Heart right ventricle (tissue), 16 donors: ENCODE data around the gene CLMP. TPM values are rescaled to one million over a fixed set of nuclear protein-coding genes. Genes with fewer than 3 reads are reported as not detected.

Experiments used
- ATAC-seq, 8 donors: fragments of 200-7000 bp; cut with Tn5 transposase; one replicate each; pipeline ENCODE4 v1.9.1; 2020; ENCODE audit warnings: mild to moderate bottlenecking in 8 of 8, moderate library complexity in 8 of 8, moderate number of reproducible peaks in 1 of 8
- DNase-seq, 2 donors: peaks; one replicate each; pipeline ENCODE4 v3.0.0-alpha.2; 2020
- H3K27ac ChIP-seq, 10 donors: fragments of 200-600 bp; sonication (generic) in 2 of 10; one replicate each; pipeline versions ENCODE4 v1.5.0 to v1.8.0; 2020 to 2022; ENCODE audit warnings: mild to moderate bottlenecking in 3 of 10
- H3K27me3 ChIP-seq, 7 donors: fragments of 200-600 bp; one replicate each; pipeline ENCODE4 v1.8.0; 2021 to 2022; ENCODE audit warnings: mild to moderate bottlenecking in 2 of 7
- H3K36me3 ChIP-seq, 9 donors: fragments of 200-600 bp; sonication (generic) in 1 of 9; one replicate each; pipeline versions ENCODE4 v1.5.0 to v1.8.0; 2020 to 2022; ENCODE audit warnings: mild to moderate bottlenecking in 2 of 9
- H3K4me1 ChIP-seq, 9 donors: fragments of 200-600 bp; sonication (generic) in 1 of 9; one replicate each; pipeline versions ENCODE4 v1.5.0 to v1.8.0; 2020 to 2022; ENCODE audit warnings: mild to moderate bottlenecking in 4 of 9
- H3K4me3 ChIP-seq, 10 donors: fragments of 200-600 bp; sonication (generic) in 2 of 10; one replicate each; pipeline versions ENCODE4 v1.5.0 to v1.8.0; 2020 to 2022; ENCODE audit warnings: mild to moderate bottlenecking in 7 of 10, moderate library complexity in 2 of 10
- H3K9me3 ChIP-seq, 11 donors: fragments of 200-600 bp in 10 of 11; sonication (generic) in 2 of 11; one replicate each; pipeline versions ENCODE4 v1.5.0 to v1.8.0; 2013 to 2022; ENCODE audit warnings: mild to moderate bottlenecking in 2 of 11, control low read depth in 1 of 11, moderate library complexity in 1 of 11
- CTCF ChIP-seq, 9 donors: fragments of 200-600 bp; sonication (generic) in 2 of 9; IDR thresholded peaks; one replicate each; pipeline versions ENCODE4 v1.5.0 to v1.8.0; 2021 to 2022; ENCODE audit warnings: antibody characterized with exemption in 9 of 9, mild to moderate bottlenecking in 5 of 9, moderate library complexity in 1 of 9
- WGBS, 2 donors: extraction: QIAGEN DNeasy Blood & Tissue Kit; methylation state at CpG; one replicate each; pipeline ENCODE4 v1.1.7; 2013; ENCODE audit warnings: inconsistent platforms in 1 of 2; 5-methylcytosine and 5-hydroxymethylcytosine counted together
- intact Hi-C, 10 donors: fragments of 100-400 bp; cut with DNase I; formaldehyde crosslinking; loops; one replicate each; pipeline versions ENCODE4 v1.11.1 to v1.14.2; 2022
- polyA plus RNA-seq, 2 donors: library from polyadenylated mRNA; stranded (reverse); fragments of 200-250 nt; gene quantifications; one replicate each; pipeline ENCODE4 v1.2.3, GENCODE V29; 2013
- total RNA-seq, 10 donors: library from RNA; stranded (reverse); fragmentation: NEBNext Ultra II Directional in 3 of 10; extraction: Animal tissue kit (Norgen Biotek cat#: 25700) in 3 of 10; gene quantifications; one replicate each; pipeline versions ENCODE4 v1.2.1 to v1.2.4, GENCODE V29; 2021 to 2023
- donor health status: Arrhythmogenic right ventricular cardiomyopathy.
- donor health status: ischemic (EF 13 %, LVEDD 7.1; RV severe dilation, severe dysfunction).
- donor health status: healthy with polysubstance abuse.
- donor health status: DM: no; HTN: yes; CAD: no.
- donor health status: DM: no; HTN: no; CAD: no.
- donor health status: ischemic (EF 25% LVEDD 6.9; RV normal size, moderate dysfunction).
- donor health status: ischemic (EF 25% LVEDD 5.7; RV mildly dilated, moderate dysfunction).
- donor health status: healthy.
- donor health status: DM: yes; HTN: yes; CAD: no.
- donor health status: Ischemic cardiomyopathy.
- donor health status: ischemic (EF 35%, LVEDD 5.7; RV mildly dilated, moderate dysfunction).
- donor health status: nonischemic (EF 11% LVEDD 7.7; RV severe dilation, severe dysfunction).
- donor health status: DM: yes; HTN: yes; CAD: no.
- donor health status: PGD.
- donor health status: ischemic (EF 29% LVEDD 5.4; RV normal size, mild dysfunction).
- donor health status: nonischemic (EF 23%, LVEDD 6.1; RV moderate dilation, normal function).

CLMP gene
- total and polyA plus RNA-seq, 12 donors = 1.9 to 16.9 (median 5.2) TPM

- 98 to 100% methylated on average over 1 of the region's 1 CpG for WGBS, 2 donors
- Histone ChIP-seq H3K4me3 (no peak overlapping the region), H3K36me3 (no peaks in the 10 kb centered on the region), H3K4me1 (peaks cover 0 to 27% (median 5%) of the 10 kb centered on the region in 9 donors), H3K27ac (no peak overlapping the region), H3K27me3 (peaks cover 0 to 43% (median 3%) of the 10 kb centered on the region in 7 donors), H3K9me3 (no peaks in the 10 kb centered on the region)
- intact Hi-C loops = loop anchor here in 1 of 10 donors (10.0 kb wide), 1 partner anchor 57 kb away; no protein-coding TSS in a partner anchor
- no peak for TF ChIP-seq CTCF (IDR thresholded peaks at IDR 0.05)
- no peak for DNase-seq
- no peak for ATAC-seq
These were observed 16.9 kb downstream of the CLMP start for GRCh38 chr11:123178186-123178585.

GRCh38 chr11:123176785-123177184 is 18.3 kb downstream of the CLMP start:
- Histone ChIP-seq H3K27me3 (peaks cover 0 to 43% (median 3%) of the 10 kb centered on the region in 7 donors), H3K9me3 (no peaks in the 10 kb centered on the region), H3K4me1 (peaks cover 0 to 27% (median 5%) of the 10 kb centered on the region in 9 donors), H3K27ac (no peak overlapping the region), H3K4me3 (no peak overlapping the region), H3K36me3 (no peaks in the 10 kb centered on the region)
- WGBS, 2 donors = 93 to 96% methylated on average over 2 of the region's 2 CpGs
- DNase-seq = no peak
- no peak for TF ChIP-seq CTCF (IDR thresholded peaks at IDR 0.05)
- intact Hi-C loops = loop anchor here in 1 of 10 donors (10.0 kb wide), 1 partner anchor 58 kb away; no protein-coding TSS in a partner anchor
- ATAC-seq = no peak

GRCh38 chr11:123174196-123175183 is 20.6 kb downstream of the CLMP start:
- TF ChIP-seq CTCF (IDR thresholded peaks at IDR 0.05) = no peak
- H3K4me3 ChIP-seq = no peak overlapping the region
- H3K27ac ChIP-seq = peak overlapping the region in 4 of 10 donors; percentile 4 to 69 (median 20)
- no peaks in the 10 kb centered on the region for H3K36me3 ChIP-seq
- no peak for DNase-seq
- peaks cover 0 to 34% (median 3%) of the 10 kb centered on the region in 7 donors for H3K27me3 ChIP-seq
- intact Hi-C loops = loop anchor here in 1 of 10 donors (10.0 kb wide), 1 partner anchor 60 kb away; no protein-coding TSS in a partner anchor
- no peaks in the 10 kb centered on the region for H3K9me3 ChIP-seq
- 55 to 78% methylated on average over 7 of the region's 7 CpGs for WGBS, 2 donors
- H3K4me1 ChIP-seq = peaks cover 0 to 27% (median 5%) of the 10 kb centered on the region in 9 donors
- ATAC-seq = peak in 7 of 8 donors; percentile 51 to 89 (median 75)

- whole genome bisulfite sequencing, 2 donors = 94 to 98% methylated on average over 3 of the region's 3 CpGs
- Histone ChIP-seq H3K27me3 (peaks cover 0 to 32% (median 4%) of the 10 kb centered on the region in 7 donors), H3K4me3 (no peak overlapping the region), H3K36me3 (no peaks in the 10 kb centered on the region), H3K27ac (peak overlapping the region in 1 of 10 donors; percentile 69), H3K9me3 (no peaks in the 10 kb centered on the region), H3K4me1 (peaks cover 0 to 27% (median 5%) of the 10 kb centered on the region in 9 donors)
- DNase-seq (no peak), ATAC-seq (no peak)
- no peak for TF ChIP-seq CTCF (IDR thresholded peaks at IDR 0.05)
- intact Hi-C loops = loop anchor here in 1 of 10 donors (10.0 kb wide), 1 partner anchor 61 kb away; no protein-coding TSS in a partner anchor
These were observed 21.2 kb downstream of the CLMP start for GRCh38 chr11:123173856-123174186.
